HG03432 (cell line): ENCODE data around the gene ECHS1.
A peak's percentile ranks its signal among the peaks of the same experiment; 100 is the strongest.
"Not testable (repeated sequence)": the region's sequence is repeated elsewhere in the genome, so short reads cannot be mapped to it uniquely, and the experiment has no call there.

Experiments used
- ATAC-seq: cut with Tn5 transposase; IDR thresholded peaks from one replicate; pipeline ENCODE4 v1.9.1; 2021; ENCODE audit warnings: mild to moderate bottlenecking, moderate library complexity; ENCODE audit not compliant: unreplicated experiment

ECHS1 gene

DNA sequence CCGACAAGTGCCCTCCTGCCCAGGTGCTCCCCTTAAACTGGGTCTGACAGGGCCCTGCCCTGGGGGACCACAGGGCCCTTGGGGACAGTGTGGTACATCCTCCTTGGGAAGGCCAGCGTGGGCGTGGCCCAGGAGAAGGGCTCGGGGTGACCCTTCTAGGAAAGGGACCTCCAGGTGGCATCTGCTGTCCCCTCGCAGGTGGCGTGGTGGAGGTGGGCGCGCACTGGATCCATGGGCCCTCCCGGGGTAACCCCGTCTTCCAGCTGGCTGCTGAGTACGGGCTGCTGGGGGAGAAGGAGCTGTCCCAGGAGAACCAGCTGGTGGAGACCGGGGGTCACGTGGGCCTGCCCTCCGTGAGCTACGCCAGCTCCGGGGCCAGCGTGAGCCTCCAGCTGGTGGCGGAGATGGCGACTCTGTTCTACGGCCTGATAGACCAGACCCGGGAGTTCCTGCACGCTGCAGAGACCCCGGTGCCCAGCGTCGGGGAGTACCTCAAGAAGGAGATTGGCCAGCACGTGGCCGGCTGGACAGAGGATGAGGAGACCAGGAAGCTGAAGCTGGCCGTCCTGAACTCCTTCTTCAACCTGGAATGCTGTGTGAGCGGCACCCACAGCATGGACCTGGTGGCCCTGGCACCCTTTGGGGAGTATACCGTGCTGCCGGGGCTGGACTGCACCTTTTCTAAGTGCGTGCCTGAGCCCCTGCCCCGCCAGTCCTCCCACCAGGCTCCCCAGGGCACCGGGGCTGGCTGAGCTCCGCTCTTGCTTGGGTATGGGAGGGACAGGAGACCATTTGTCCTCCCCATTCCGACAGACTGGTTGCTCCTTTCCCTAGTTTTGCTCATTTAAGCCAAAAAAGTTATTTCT lies 6.9 kb upstream of the ECHS1 start:
- ATAC-seq: no peak

DNA sequence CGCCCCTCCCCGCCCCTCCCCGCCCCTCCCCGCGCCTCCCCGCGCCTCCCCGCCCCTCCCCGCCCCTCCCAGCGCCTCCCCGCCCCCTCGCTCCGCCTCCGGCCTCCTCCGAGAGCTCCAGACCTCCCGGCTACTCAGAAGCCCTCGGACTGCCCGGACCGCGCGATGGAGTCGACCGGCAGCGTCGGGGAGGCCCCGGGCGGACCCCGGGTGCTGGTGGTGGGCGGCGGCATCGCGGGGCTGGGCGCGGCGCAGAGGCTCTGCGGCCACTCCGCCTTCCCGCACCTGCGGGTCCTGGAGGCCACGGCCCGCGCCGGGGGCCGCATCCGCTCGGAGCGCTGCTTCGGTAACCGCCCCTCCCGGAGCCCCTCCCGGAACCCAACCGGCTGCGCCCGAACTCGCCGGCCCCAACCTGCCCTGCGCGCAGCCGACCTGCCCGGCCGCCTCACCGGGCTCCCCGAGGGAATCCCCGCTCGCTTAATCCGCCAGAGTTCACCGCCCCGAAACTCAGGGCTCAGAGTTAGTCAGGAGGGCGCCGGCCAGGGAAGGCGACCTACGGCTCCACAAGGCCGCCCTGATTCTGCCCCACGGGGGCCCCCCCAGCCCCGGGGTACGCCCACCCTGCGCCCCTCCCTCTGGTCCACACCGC lies 6.1 kb upstream of the ECHS1 start, which contains the start of gene PAOX:
PAOX (plus strand) TSS at position 111 of the 649 bp plus-strand sequence; CDS start at position 166, 55 bp downstream.
- ATAC-seq: peak; percentile 64

DNA sequence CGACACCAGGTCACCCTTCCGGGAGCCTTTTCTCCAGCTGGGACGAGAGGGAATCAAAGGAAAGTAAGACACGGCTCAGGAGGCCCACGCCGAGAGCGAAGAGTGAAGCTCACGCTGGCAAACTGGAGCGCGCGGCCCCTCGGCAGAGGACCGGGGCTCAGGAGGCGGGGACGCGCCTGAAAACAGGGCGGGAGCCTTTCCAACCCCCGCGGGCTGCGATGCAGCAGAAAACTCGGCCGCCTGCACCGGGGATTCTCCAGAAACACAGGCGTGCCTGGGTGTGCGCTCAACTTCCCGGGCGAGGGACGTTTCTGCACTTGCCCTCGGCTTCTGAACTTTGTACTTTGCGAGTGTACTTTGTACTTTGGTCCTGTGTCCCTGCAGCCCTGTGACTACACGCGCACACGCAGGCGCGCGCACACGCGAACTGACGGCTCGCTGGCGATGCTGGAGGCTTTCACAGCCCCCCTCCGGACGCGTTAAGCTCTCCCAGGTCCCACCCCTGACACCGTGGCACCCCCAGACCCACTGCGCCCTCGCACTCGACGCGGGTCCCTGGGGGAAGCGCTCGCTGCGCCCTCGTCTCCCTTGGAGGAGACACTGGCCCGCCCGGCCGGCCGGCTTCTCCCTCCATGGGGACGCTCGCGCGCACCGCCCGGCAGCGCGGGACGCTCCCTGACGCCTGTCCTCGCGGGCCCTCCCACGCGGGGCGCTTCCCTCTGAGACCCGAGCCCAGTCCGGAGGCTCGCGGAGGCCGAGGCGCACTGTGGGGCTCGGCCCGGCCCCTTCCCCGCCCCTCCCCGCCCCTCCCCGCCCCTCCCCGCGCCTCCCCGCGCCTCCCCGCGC lies 5.3 kb upstream of the ECHS1 start:
- ATAC-seq: peak; percentile 49

- ATAC-seq: no peak
Observed at GRCh38 chr10:133377818-133378250, 4.7 kb upstream of the ECHS1 start.

- no peak for ATAC-seq
Observed at GRCh38 chr10:133377025-133377817, 4.1 kb upstream of the ECHS1 start.

DNA sequence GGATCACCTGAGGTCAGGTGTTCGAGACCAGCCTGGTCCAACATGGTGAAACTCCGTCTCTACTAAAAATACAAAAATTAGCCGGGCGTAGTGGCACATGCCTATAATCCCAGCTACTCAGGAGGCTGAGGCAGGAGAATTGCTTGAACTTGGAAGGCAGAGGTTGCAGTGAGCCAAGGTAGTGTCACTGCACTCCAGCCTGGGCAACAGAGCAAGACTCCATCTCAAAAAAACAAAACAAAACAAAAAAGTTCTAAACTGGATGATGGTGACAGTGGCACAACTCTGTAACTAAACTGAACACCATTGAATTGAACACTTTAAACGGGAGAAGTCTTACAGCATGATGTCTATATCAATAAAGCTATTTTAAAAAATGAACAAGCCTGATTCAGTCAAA lies 3.0 kb upstream of the ECHS1 start:
- ATAC-seq: not testable (repeated sequence)

- no peak for ATAC-seq
Observed at GRCh38 chr10:133375357-133376115, 2.4 kb upstream of the ECHS1 start.

DNA sequence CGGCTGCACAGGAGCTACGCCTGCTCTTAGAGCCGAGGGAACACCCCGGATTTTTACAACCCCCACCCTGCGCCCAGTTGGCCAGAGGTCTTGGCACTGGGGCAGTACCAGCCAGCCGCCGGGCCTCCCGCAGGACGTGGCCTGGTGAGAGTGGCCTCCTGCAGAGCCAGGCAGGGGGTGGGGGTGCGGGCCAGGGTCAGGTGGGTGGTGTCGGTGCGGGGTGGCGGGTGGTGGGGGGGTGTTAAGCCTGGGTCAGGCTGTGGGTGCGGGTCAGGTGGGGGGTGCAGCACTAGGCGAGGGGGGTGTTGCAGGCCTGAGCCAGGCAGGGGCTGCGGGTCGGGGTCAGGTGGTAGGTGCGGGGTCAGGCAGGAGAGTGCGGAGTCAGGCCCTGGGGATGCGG lies 647 bp downstream of the ECHS1 start:
- no peak for ATAC-seq

GRCh38 chr10:133370030-133370786 lies 2.9 kb downstream of the ECHS1 start:
- ATAC-seq: no peak

DNA sequence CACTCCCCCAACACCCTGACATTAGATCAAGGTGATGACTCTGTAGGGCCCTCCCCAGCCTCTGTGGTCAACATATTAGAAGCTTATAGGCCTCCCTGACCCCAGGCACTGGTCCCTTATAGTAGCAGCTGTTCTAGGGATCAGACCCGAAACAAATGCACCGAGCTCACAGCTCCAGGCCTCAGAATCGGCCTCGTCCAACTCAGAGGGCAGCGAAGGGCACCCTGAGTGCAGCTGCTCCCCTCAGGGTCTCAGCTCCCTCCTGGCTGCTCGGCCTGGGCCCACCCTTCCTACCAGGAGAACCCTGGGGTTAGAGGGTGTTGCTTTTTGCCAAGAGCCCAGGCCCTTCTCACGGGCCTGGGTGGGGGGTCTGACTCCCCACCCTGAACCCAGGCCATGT lies 5.0 kb downstream of the ECHS1 start:
- ATAC-seq: no peak

GRCh38 chr10:133367461-133367860 lies 5.7 kb downstream of the ECHS1 start:
- not testable (repeated sequence) for ATAC-seq

GRCh38 chr10:133366751-133367150 lies 6.4 kb downstream of the ECHS1 start:
- no peak for ATAC-seq

- ATAC-seq: no peak
Observed at GRCh38 chr10:133366130-133366478, 7.0 kb downstream of the ECHS1 start.

DNA sequence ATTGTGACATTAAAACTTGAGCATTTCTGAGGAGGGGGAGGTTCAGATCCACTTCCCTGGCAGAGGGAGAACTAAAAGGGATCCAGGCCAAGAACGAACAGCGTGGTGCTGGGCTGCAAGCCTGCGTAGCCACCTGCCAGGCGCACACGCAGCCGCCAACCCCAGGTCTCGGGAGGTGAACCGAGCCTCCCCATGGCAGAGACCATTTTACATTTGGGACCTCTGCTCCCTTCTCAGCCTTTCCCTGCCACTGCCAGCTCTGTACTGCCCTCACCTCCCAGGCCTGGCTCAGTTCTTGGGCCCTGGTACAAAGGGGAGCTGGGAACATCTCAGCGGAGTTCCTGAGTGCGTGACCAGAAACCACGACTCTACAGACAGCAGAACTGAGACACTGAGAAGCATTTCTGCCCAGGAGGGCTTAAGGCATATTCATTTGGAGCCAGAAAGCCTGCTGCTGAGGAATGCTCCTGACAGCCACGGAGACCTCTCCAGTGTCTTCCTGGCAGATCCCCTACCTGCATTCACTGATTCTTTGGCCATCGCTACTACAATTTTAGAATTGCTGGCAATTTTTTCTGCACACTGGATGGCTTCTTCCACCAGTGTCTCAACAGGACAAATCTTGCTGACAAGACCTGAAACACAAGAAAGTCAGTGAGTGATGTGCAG lies 7.6 kb downstream of the ECHS1 start:
- ATAC-seq: no peak

- ATAC-seq: no peak
Observed at GRCh38 chr10:133364645-133365431, 8.3 kb downstream of the ECHS1 start.

DNA sequence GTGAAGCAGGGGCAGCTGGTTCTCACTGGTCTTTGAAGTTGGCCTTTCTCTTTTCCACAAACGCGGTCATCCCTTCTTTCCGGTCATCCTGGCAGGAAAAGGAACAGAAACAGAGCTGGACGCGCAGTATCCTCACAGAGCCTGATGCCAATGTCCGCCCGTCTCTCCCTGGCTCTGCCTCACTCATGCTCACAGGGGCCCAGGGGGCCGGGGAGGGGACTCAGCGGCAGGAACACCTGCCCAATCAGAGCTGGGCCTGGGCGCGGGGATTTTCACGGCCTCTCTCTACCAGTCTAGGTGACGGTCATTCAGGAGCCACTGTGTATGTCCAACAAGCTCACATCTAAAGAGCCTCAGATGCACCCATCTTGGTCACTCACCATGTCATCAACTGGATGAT lies 10.3 kb downstream of the ECHS1 start:
- no peak for ATAC-seq

DNA sequence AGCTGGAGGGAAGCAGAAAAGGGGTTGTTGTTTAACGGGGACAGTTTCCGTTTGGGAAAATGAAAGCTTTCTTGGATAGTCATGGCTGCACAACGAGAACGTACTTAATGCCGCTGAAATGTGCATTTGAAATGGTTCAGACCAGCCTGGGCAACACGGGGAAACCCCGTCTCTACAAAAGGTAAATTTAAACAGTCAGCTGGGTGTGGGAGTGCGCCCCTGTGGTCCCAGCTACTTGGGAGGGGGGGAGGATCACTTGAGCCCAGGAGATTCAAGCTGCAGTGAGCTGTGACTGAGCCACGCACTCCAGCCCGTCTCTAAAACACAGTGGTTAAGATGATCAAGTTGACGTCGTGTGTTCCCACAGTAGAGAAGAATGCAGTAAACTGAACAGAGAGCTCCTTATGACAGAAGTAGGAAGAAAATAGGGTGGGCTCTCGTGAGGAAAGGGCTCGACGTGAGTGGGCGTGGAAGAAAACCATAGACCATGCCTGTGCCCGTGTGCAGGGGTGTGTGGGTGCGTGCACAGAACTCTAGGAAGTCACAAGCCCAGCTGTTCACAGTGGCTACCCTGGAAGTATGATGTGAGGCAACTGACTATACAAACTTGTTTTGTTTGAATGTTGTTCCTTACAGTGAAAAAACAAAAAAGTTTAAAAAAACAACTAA lies 11.2 kb downstream of the ECHS1 start:
- no peak for ATAC-seq
